ENCODE measurements around the gene DCLK1.
A peak's percentile ranks its signal among the peaks of the same experiment; 100 is the strongest.
"Not testable (repeated sequence)": the region's sequence is repeated elsewhere in the genome, so short reads cannot be mapped to it uniquely, and the experiment has no call there.

Gene DCLK1

GRCh38 chr13:35984287-35984686 is 146.9 kb downstream of the DCLK1 start:
- H3K36me3 ChIP-seq (ENCODE audit: control insufficient read depth in 5 of 5, insufficient read depth in 5 of 5, low read length in 5 of 5), result no peaks in the 10 kb centered on the region
- no peaks in the 10 kb centered on the region for H3K27me3 ChIP-seq (ENCODE audit: control insufficient read depth in 5 of 5, insufficient read depth in 4 of 5, low read length in 5 of 5)
- H3K4me3 ChIP-seq (ENCODE audit: low read depth in 1 of 5, low read length in 5 of 5), result no peak overlapping the region
- no peaks in the 10 kb centered on the region for H3K9me3 ChIP-seq (ENCODE audit: control insufficient read depth in 5 of 5, low read length in 5 of 5)
- peaks cover 0 to 19% (median 4%) of the 10 kb centered on the region in 5 donors for H3K4me1 ChIP-seq (ENCODE audit: control insufficient read depth in 5 of 5, insufficient read depth in 5 of 5, low read length in 5 of 5)
- H3K27ac ChIP-seq (ENCODE audit: low read depth, low read length), result no peak overlapping the region
- H3K9ac ChIP-seq (ENCODE audit: low read length in 5 of 5), result no peak overlapping the region

GRCh38 chr13:35983703-35984102 is 147.5 kb downstream of the DCLK1 start:
- H3K27me3 ChIP-seq (ENCODE audit: control insufficient read depth in 5 of 5, insufficient read depth in 4 of 5, low read length in 5 of 5); H3K9me3 ChIP-seq (ENCODE audit: control insufficient read depth in 5 of 5, low read length in 5 of 5); H3K36me3 ChIP-seq (ENCODE audit: control insufficient read depth in 5 of 5, insufficient read depth in 5 of 5, low read length in 5 of 5); H3K4me3 ChIP-seq (ENCODE audit: low read depth in 1 of 5, low read length in 5 of 5); H3K27ac ChIP-seq (ENCODE audit: low read depth, low read length); H3K9ac ChIP-seq (ENCODE audit: low read length in 5 of 5): not testable (repeated sequence)
- peaks cover 0 to 22% (median 10%) of the 10 kb centered on the region in 5 donors for H3K4me1 ChIP-seq (ENCODE audit: control insufficient read depth in 5 of 5, insufficient read depth in 5 of 5, low read length in 5 of 5)

- Histone ChIP-seq H3K4me3 (ENCODE audit: low read depth in 1 of 5, low read length in 5 of 5) (no peak overlapping the region), H3K4me1 (ENCODE audit: control insufficient read depth in 5 of 5, insufficient read depth in 5 of 5, low read length in 5 of 5) (peaks cover 0 to 19% (median 12%) of the 10 kb centered on the region in 5 donors), H3K27me3 (ENCODE audit: control insufficient read depth in 5 of 5, insufficient read depth in 4 of 5, low read length in 5 of 5) (no peaks in the 10 kb centered on the region), H3K9ac (ENCODE audit: low read length in 5 of 5) (no peak overlapping the region), H3K36me3 (ENCODE audit: control insufficient read depth in 5 of 5, insufficient read depth in 5 of 5, low read length in 5 of 5) (no peaks in the 10 kb centered on the region), H3K27ac (ENCODE audit: low read depth, low read length) (no peak overlapping the region), H3K9me3 (ENCODE audit: control insufficient read depth in 5 of 5, low read length in 5 of 5) (no peaks in the 10 kb centered on the region)
Measured at GRCh38 chr13:35983206-35983605, 148.0 kb downstream of the DCLK1 start.

GRCh38 chr13:35979361-35979951 is 151.7 kb downstream of the DCLK1 start:
- H3K4me1 ChIP-seq (ENCODE audit: control insufficient read depth in 5 of 5, insufficient read depth in 5 of 5, low read length in 5 of 5), result peaks cover 0 to 14% (median 12%) of the 10 kb centered on the region in 5 donors
- H3K9ac ChIP-seq (ENCODE audit: low read length in 5 of 5), result peak overlapping the region in 2 of 5 donors; percentile 68 to 86
- H3K9me3 ChIP-seq (ENCODE audit: control insufficient read depth in 5 of 5, low read length in 5 of 5), result peaks cover 0 to 5% (median 0%) of the 10 kb centered on the region in 5 donors
- H3K36me3 ChIP-seq (ENCODE audit: control insufficient read depth in 5 of 5, insufficient read depth in 5 of 5, low read length in 5 of 5), result no peaks in the 10 kb centered on the region
- no peaks in the 10 kb centered on the region for H3K27me3 ChIP-seq (ENCODE audit: control insufficient read depth in 5 of 5, insufficient read depth in 4 of 5, low read length in 5 of 5)
- peak overlapping the region in 1 of 5 donors; percentile 2 for H3K4me3 ChIP-seq (ENCODE audit: low read depth in 1 of 5, low read length in 5 of 5)
- H3K27ac ChIP-seq (ENCODE audit: low read depth, low read length), result peak overlapping the region; percentile 84

DNA sequence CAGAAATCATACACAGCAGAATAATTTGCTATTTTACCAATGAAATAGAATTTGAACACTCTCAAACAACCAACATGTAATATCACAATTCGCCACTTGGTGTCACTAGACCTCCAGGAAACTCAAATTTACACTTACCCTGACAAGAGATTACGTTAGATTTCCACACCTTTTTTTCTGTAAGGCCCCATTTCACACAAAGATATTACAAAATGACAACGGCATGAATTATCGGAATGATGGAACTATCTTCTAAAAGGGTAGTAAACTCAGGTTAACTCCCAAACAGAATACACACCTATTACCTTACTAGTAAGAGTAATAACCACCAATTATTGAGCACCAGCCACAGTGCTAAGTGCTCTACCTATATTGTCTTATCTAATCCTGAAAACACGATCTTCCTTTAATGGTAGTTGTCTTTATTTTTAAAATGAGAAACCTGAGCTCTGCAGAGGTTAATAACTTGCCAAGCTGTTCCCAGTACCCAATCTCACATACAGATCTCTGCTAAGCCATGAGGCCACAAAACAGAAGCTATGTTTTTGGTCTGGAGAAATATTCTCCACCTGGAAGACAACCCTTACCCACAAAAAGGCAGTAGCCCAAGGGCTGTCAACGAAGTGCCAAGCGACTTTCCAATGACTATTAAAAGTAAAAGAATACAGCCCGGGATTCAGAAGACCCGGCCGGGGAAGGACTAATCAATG is 152.4 kb downstream of the DCLK1 start:
- Histone ChIP-seq H3K36me3 (ENCODE audit: control insufficient read depth in 5 of 5, insufficient read depth in 5 of 5, low read length in 5 of 5) (no peaks in the 10 kb centered on the region), H3K4me3 (ENCODE audit: low read depth in 1 of 5, low read length in 5 of 5) (peak overlapping the region in 1 of 5 donors; percentile 15), H3K27ac (ENCODE audit: low read depth, low read length) (peak overlapping the region; percentile 84), H3K9ac (ENCODE audit: low read length in 5 of 5) (peak overlapping the region in 3 of 5 donors; percentile 35 to 86 (median 68)), H3K27me3 (ENCODE audit: control insufficient read depth in 5 of 5, insufficient read depth in 4 of 5, low read length in 5 of 5) (no peaks in the 10 kb centered on the region), H3K4me1 (ENCODE audit: control insufficient read depth in 5 of 5, insufficient read depth in 5 of 5, low read length in 5 of 5) (peaks cover 0 to 14% (median 12%) of the 10 kb centered on the region in 5 donors), H3K9me3 (ENCODE audit: control insufficient read depth in 5 of 5, low read length in 5 of 5) (peaks cover 0 to 6% (median 0%) of the 10 kb centered on the region in 5 donors)

DNA sequence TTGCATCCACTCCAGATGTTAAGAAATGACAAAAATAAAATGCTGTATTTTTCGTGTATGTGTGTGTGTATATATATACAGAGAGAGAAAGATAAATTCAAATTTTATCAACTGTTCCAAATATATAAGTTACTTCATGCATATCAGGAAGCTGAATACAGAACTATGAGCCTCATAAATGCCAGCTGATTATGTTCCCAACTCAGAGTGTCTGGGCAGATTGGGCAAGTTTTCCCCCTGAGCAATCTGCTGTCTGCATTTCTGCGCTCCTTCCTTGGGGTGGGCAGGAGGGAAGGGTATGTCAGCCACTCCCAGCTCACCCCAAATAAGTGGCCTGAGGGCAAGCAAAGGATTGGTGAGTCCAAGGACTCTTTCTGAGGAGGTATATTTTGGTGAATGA is 154.1 kb downstream of the DCLK1 start:
- H3K27ac ChIP-seq (ENCODE audit: low read depth, low read length), result no peak overlapping the region

DNA sequence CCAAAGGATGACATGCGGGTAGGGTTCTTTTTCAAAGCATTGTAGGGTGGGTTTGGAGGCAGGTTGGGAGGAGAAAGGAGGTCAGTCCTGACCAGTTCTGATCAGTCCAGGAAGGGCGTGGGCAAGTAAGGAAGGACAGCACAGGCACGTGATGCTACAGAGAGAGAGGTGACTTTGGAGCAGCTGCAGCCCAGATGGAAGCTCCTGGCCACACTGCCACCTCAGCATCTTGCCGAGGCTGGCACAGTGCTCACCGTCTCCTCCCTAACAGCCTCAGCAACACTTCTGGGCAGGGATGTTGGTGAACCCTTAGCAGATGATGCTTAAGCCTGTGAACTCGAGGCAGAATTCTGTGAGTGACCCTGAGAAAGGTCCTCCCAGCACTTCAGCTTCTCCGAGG is 155.1 kb downstream of the DCLK1 start:
- no peak overlapping the region for H3K4me3 ChIP-seq (ENCODE audit: low read depth in 1 of 5, low read length in 5 of 5)
- H3K36me3 ChIP-seq (ENCODE audit: control insufficient read depth in 5 of 5, insufficient read depth in 5 of 5, low read length in 5 of 5), result no peaks in the 10 kb centered on the region
- H3K9me3 ChIP-seq (ENCODE audit: control insufficient read depth in 5 of 5, low read length in 5 of 5), result peaks cover 0 to 8% (median 0%) of the 10 kb centered on the region in 5 donors
- H3K27ac ChIP-seq (ENCODE audit: low read depth, low read length), result no peak overlapping the region
- no peak overlapping the region for H3K9ac ChIP-seq (ENCODE audit: low read length in 5 of 5)
- H3K4me1 ChIP-seq (ENCODE audit: control insufficient read depth in 5 of 5, insufficient read depth in 5 of 5, low read length in 5 of 5), result peaks cover 0 to 14% (median 12%) of the 10 kb centered on the region in 5 donors
- H3K27me3 ChIP-seq (ENCODE audit: control insufficient read depth in 5 of 5, insufficient read depth in 4 of 5, low read length in 5 of 5), result no peaks in the 10 kb centered on the region

More for the DNA sequence above, 154.1 kb downstream of the DCLK1 start:
- peaks cover 0 to 8% (median 0%) of the 10 kb centered on the region in 5 donors for H3K9me3 ChIP-seq (ENCODE audit: control insufficient read depth in 5 of 5, low read length in 5 of 5)
- no peak overlapping the region for H3K4me3 ChIP-seq (ENCODE audit: low read depth in 1 of 5, low read length in 5 of 5)
- no peak overlapping the region for H3K9ac ChIP-seq (ENCODE audit: low read length in 5 of 5)
- peaks cover 0 to 14% (median 12%) of the 10 kb centered on the region in 5 donors for H3K4me1 ChIP-seq (ENCODE audit: control insufficient read depth in 5 of 5, insufficient read depth in 5 of 5, low read length in 5 of 5)
- no peaks in the 10 kb centered on the region for H3K27me3 ChIP-seq (ENCODE audit: control insufficient read depth in 5 of 5, insufficient read depth in 4 of 5, low read length in 5 of 5)
- no peaks in the 10 kb centered on the region for H3K36me3 ChIP-seq (ENCODE audit: control insufficient read depth in 5 of 5, insufficient read depth in 5 of 5, low read length in 5 of 5)

DNA sequence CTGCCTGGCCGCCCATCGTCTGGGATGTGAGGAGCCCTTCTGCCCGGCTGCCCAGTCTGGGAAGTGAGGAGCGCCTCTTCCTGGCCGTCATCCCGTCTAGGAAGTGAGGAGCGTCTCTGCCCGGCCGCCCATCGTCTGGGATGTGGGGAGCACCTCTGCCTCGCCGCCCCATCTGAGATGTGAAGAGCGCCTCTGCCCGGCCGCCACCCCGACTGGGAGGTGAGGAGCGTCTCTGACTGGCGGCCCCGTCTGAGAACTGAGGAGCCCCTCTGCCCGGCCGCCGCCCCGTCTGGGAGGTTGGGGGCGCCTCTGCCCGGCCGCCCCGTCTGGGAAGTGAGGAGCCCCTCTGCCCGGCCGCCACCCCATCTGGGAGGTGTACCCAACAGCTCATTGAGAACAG is 164.2 kb downstream of the DCLK1 start:
- not testable (repeated sequence) for H3K27me3 ChIP-seq (ENCODE audit: control insufficient read depth in 5 of 5, insufficient read depth in 4 of 5, low read length in 5 of 5); H3K4me3 ChIP-seq (ENCODE audit: low read depth in 1 of 5, low read length in 5 of 5); H3K27ac ChIP-seq (ENCODE audit: low read depth, low read length); H3K9me3 ChIP-seq (ENCODE audit: control insufficient read depth in 5 of 5, low read length in 5 of 5); H3K36me3 ChIP-seq (ENCODE audit: control insufficient read depth in 5 of 5, insufficient read depth in 5 of 5, low read length in 5 of 5); H3K9ac ChIP-seq (ENCODE audit: low read length in 5 of 5)
- H3K4me1 ChIP-seq (ENCODE audit: control insufficient read depth in 5 of 5, insufficient read depth in 5 of 5, low read length in 5 of 5), result peaks cover 8 to 19% (median 17%) of the 10 kb centered on the region in 5 donors

- Histone ChIP-seq H3K9ac (ENCODE audit: low read length in 5 of 5) (peak overlapping the region in 1 of 5 donors; percentile 2), H3K4me3 (ENCODE audit: low read depth in 1 of 5, low read length in 5 of 5) (no peak overlapping the region), H3K27me3 (ENCODE audit: control insufficient read depth in 5 of 5, insufficient read depth in 4 of 5, low read length in 5 of 5) (no peaks in the 10 kb centered on the region), H3K36me3 (ENCODE audit: control insufficient read depth in 5 of 5, insufficient read depth in 5 of 5, low read length in 5 of 5) (no peaks in the 10 kb centered on the region), H3K9me3 (ENCODE audit: control insufficient read depth in 5 of 5, low read length in 5 of 5) (peaks cover 0 to 4% (median 0%) of the 10 kb centered on the region in 5 donors), H3K4me1 (ENCODE audit: control insufficient read depth in 5 of 5, insufficient read depth in 5 of 5, low read length in 5 of 5) (peaks cover 8 to 22% (median 17%) of the 10 kb centered on the region in 5 donors), H3K27ac (ENCODE audit: low read depth, low read length) (peak overlapping the region; percentile 85)
Measured at GRCh38 chr13:35966024-35966423, 165.2 kb downstream of the DCLK1 start.

DNA sequence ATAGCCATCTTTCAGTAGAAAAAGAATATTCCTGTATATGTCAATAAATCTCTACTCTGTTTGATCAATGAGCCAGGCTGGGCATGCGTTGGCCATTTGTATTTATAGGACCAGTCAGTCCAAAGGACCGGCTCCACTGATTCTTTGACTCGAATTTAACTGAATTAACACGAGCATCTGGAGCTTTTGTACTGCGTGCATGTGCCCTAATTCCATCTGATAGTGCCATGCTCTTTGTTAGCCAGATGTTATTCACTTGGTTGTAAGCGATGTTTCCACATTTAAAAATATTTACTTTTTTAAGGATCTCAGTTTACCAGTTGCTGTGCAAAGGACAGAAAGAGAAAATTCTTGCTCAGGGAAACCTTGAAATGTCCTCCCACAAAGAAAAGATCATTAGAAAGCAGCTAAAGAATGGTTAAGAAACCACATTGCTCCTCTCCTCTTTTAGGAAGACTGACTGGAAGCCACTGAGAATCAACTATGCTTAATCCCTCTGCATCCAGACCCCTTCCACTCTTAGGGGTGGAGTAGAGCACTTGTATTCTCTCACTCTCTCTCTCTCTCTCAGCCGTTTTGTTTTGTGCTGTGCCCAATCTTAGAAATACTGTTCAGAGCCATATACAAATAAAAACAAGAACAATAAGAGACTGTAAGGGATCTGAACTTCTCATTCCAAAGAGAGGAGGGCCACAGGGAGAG is 165.8 kb downstream of the DCLK1 start:
- H3K36me3 ChIP-seq (ENCODE audit: control insufficient read depth in 5 of 5, insufficient read depth in 5 of 5, low read length in 5 of 5), result no peaks in the 10 kb centered on the region
- H3K27me3 ChIP-seq (ENCODE audit: control insufficient read depth in 5 of 5, insufficient read depth in 4 of 5, low read length in 5 of 5), result no peaks in the 10 kb centered on the region
- H3K27ac ChIP-seq (ENCODE audit: low read depth, low read length), result peak overlapping the region; percentile 85
- no peak overlapping the region for H3K4me3 ChIP-seq (ENCODE audit: low read depth in 1 of 5, low read length in 5 of 5)
- peaks cover 8 to 24% (median 17%) of the 10 kb centered on the region in 5 donors for H3K4me1 ChIP-seq (ENCODE audit: control insufficient read depth in 5 of 5, insufficient read depth in 5 of 5, low read length in 5 of 5)
- H3K9ac ChIP-seq (ENCODE audit: low read length in 5 of 5), result peak overlapping the region in 1 of 5 donors; percentile 49
- peaks cover 0 to 4% (median 0%) of the 10 kb centered on the region in 5 donors for H3K9me3 ChIP-seq (ENCODE audit: control insufficient read depth in 5 of 5, low read length in 5 of 5)
